ENCODE results near the gene TRIM66. TPM values are rescaled to one million over a fixed set of nuclear protein-coding genes. Genes with fewer than 3 reads are reported as not detected.

TRIM66 gene
- total RNA-seq, 1 donor from 2014 or later = 5.9 TPM

GRCh38 chr11:8706673-8707432 is 24.4 kb upstream of the TRIM66 start:
- Mint-ChIP-seq H3K27ac (ENCODE audit: unreplicated experiment) (no peak overlapping the region), H3K9me3 (ENCODE audit: low read depth) (no peaks in the 10 kb centered on the region)
- TF ChIP-seq, protein P1, sequence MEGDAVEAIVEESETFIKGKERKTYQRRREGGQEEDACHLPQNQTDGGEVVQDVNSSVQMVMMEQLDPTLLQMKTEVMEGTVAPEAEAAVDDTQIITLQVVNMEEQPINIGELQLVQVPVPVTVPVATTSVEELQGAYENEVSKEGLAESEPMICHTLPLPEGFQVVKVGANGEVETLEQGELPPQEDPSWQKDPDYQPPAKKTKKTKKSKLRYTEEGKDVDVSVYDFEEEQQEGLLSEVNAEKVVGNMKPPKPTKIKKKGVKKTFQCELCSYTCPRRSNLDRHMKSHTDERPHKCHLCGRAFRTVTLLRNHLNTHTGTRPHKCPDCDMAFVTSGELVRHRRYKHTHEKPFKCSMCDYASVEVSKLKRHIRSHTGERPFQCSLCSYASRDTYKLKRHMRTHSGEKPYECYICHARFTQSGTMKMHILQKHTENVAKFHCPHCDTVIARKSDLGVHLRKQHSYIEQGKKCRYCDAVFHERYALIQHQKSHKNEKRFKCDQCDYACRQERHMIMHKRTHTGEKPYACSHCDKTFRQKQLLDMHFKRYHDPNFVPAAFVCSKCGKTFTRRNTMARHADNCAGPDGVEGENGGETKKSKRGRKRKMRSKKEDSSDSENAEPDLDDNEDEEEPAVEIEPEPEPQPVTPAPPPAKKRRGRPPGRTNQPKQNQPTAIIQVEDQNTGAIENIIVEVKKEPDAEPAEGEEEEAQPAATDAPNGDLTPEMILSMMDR (IDR thresholded peaks at IDR 0.05) = no peak

GRCh38 chr11:8705146-8705545 is 22.7 kb upstream of the TRIM66 start:
- Mint-ChIP-seq H3K9me3 (ENCODE audit: low read depth) (no peaks in the 10 kb centered on the region), H3K36me3 (ENCODE audit: low read depth) (peaks cover 32% of the 10 kb centered on the region), H3K4me3 (ENCODE audit: unreplicated experiment) (no peak overlapping the region), H3K4me1 (ENCODE audit: low read depth) (peaks cover 28% of the 10 kb centered on the region), H3K27me3 (ENCODE audit: low read depth) (no peaks in the 10 kb centered on the region), H3K27ac (ENCODE audit: unreplicated experiment) (no peak overlapping the region)
- TF ChIP-seq, protein P1 (IDR thresholded peaks at IDR 0.05) = no peak
- no peak for DNase-seq (ENCODE audit: low spot score)

More at GRCh38 chr11:8706673-8707432, 24.4 kb upstream of the TRIM66 start:
- Mint-ChIP-seq H3K36me3 (ENCODE audit: low read depth) (peaks cover 29% of the 10 kb centered on the region), H3K4me1 (ENCODE audit: low read depth) (peaks cover 29% of the 10 kb centered on the region), H3K4me3 (ENCODE audit: unreplicated experiment) (no peak overlapping the region), H3K27me3 (ENCODE audit: low read depth) (no peaks in the 10 kb centered on the region)
- DNase-seq (ENCODE audit: low spot score) = no peak

GRCh38 chr11:8704136-8704535 is 21.7 kb upstream of the TRIM66 start:
- no peak overlapping the region for H3K4me3 Mint-ChIP-seq (ENCODE audit: unreplicated experiment)
- peaks cover 30% of the 10 kb centered on the region for H3K4me1 Mint-ChIP-seq (ENCODE audit: low read depth)
- peaks cover 32% of the 10 kb centered on the region for H3K36me3 Mint-ChIP-seq (ENCODE audit: low read depth)
- DNase-seq (ENCODE audit: low spot score) = no peak
- H3K27me3 Mint-ChIP-seq (ENCODE audit: low read depth) = no peaks in the 10 kb centered on the region
- H3K27ac Mint-ChIP-seq (ENCODE audit: unreplicated experiment) = no peak overlapping the region
- no peaks in the 10 kb centered on the region for H3K9me3 Mint-ChIP-seq (ENCODE audit: low read depth)
- TF ChIP-seq, protein P1 (IDR thresholded peaks at IDR 0.05) = no peak

DNA sequence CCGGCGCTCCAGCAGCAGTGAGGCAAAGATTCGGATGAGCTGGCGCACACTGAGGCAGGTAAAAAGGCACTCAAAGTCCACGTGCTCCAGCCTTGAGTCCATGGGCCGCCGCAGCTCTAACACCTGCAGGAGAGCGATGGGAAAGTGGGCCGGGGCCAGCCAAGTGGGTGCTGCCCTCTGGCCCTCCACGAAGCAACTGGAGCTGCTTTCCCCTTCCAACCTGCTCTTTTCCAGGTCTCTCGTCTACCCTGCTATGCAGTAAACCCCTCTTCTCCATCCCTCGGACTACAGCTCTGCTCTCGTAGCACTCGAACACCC is 20.1 kb upstream of the TRIM66 start:
- Mint-ChIP-seq H3K4me3 (ENCODE audit: unreplicated experiment) (no peak overlapping the region), H3K27ac (ENCODE audit: unreplicated experiment) (no peak overlapping the region), H3K4me1 (ENCODE audit: low read depth) (peaks cover 23% of the 10 kb centered on the region), H3K36me3 (ENCODE audit: low read depth) (peaks cover 38% of the 10 kb centered on the region), H3K27me3 (ENCODE audit: low read depth) (no peaks in the 10 kb centered on the region), H3K9me3 (ENCODE audit: low read depth) (no peaks in the 10 kb centered on the region)
- DNase-seq (ENCODE audit: low spot score) = no peak
- TF ChIP-seq, protein P1 (IDR thresholded peaks at IDR 0.05) = no peak

DNA sequence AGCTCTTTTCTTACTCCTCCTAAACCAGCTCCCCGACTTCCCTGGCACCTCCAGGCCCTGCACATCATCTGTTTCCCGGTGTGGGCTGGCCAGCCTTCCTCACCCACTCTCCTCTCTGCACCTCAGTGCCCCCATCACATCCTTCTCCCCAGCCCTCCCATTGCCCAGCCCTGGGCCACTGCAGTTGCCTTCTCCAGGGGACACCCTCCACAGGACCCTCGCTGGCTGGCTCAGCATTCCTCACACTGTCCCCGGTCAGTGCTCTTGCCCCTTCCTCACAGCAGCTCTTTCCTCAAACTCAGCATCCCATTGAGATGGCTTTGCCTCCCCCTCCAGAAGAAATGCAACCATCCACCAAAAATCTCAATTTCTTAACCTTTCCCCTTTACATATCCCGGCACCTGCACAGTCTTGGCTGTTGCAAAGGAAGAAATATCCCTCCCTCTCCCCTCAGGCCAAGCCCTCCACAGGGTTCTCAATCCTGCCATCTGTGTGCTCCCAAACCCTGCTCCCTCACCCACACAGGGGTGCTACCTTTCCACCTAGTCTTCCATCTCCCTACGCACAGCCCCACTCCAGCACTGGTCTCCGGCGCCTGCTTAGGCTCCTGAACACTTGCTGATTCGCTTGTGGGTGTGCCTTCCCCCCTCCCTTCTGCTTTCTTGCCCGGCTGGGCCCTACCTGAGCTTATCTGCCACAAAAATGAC is 19.6 kb upstream of the TRIM66 start:
- TF ChIP-seq, protein P1 (IDR thresholded peaks at IDR 0.05) = no peak
- H3K4me3 Mint-ChIP-seq (ENCODE audit: unreplicated experiment) = no peak overlapping the region
- H3K36me3 Mint-ChIP-seq (ENCODE audit: low read depth) = peaks cover 43% of the 10 kb centered on the region
- H3K9me3 Mint-ChIP-seq (ENCODE audit: low read depth) = no peaks in the 10 kb centered on the region
- peaks cover 22% of the 10 kb centered on the region for H3K4me1 Mint-ChIP-seq (ENCODE audit: low read depth)
- no peak overlapping the region for H3K27ac Mint-ChIP-seq (ENCODE audit: unreplicated experiment)
- no peak for DNase-seq (ENCODE audit: low spot score)
- H3K27me3 Mint-ChIP-seq (ENCODE audit: low read depth) = no peaks in the 10 kb centered on the region

All from chondrocyte (in vitro differentiated cells).